NCI-H82 treated with DMSO at 0.1 percent for 48 hours (cell line): Measurements from ENCODE around the gene PCDHA11.
"Not testable (repeated sequence)": the region's sequence is repeated elsewhere in the genome, so short reads cannot be mapped to it uniquely, and the experiment has no call there.

ENCODE experiments used
- DNase-seq: peaks from one replicate; lab custom pipeline; 2025; ENCODE audit not compliant: unreplicated experiment; lab: John Stamatoyannopoulos, UW

PCDHA11 gene

GRCh38 chr5:140848139-140849102, 20.3 kb upstream of the PCDHA11 start, which contains the start of gene PCDHA9:
TSS of gene PCDHA9 (plus strand) at chr5:140848382. CDS start at chr5:140848496, 114 bp downstream.
- not testable (repeated sequence) for DNase-seq

- DNase-seq, result not testable (repeated sequence)
Observed at GRCh38 chr5:140849831-140850634, 18.7 kb upstream of the PCDHA11 start.

GRCh38 chr5:140855772-140856674, 12.7 kb upstream of the PCDHA11 start, which contains the start of gene PCDHA10:
TSS of gene PCDHA10 (plus strand) at chr5:140855897. CDS start at chr5:140856049, 152 bp downstream.
- DNase-seq, result no peak

GRCh38 chr5:140857177-140857986, 11.4 kb upstream of the PCDHA11 start:
- no peak for DNase-seq

- DNase-seq, result no peak
Observed at GRCh38 chr5:140857987-140858240, 10.8 kb upstream of the PCDHA11 start.

- no peak for DNase-seq
Observed at GRCh38 chr5:140862441-140863295, 6.1 kb upstream of the PCDHA11 start.

- no peak for DNase-seq
Observed at GRCh38 chr5:140869555-140869886, 764 bp downstream of the PCDHA11 start.

DNA sequence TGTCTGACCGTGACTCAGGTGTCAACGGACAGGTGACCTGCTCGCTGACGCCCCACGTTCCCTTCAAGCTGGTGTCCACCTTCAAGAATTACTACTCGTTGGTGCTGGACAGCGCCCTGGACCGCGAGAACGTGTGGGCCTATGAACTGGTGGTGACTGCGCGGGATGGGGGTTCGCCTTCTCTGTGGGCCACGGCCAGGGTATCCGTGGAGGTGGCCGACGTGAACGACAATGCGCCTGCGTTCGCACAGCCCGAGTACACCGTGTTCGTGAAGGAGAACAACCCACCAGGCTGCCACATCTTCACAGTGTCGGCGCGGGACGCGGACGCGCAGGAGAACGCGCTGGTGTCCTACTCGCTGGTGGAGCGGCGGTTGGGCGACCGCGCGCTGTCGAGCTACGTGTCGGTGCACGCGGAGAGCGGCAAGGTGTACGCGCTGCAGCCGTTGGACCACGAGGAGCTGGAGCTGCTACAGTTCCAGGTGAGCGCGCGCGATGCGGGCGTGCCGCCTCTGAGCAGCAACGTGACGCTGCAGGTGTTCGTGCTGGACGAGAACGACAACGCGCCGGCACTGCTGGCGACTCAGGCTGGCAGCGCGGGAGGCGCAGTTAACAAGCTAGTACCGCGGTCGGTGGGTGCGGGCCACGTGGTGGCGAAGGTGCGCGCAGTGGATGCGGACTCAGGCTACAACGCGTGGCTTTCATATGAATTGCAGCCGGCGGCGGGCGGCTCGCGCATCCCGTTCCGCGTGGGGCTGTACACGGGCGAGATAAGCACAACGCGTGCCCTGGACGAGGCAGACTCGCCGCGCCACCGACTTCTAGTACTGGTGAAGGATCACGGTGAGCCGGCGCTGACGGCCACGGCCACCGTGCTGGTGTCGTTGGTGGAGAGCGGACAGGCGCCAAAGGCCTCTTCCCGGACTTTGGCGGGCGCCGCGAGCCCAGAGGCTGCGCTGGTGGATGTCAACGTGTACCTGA, 1.8 kb downstream of the PCDHA11 start:
- no peak for DNase-seq

DNA sequence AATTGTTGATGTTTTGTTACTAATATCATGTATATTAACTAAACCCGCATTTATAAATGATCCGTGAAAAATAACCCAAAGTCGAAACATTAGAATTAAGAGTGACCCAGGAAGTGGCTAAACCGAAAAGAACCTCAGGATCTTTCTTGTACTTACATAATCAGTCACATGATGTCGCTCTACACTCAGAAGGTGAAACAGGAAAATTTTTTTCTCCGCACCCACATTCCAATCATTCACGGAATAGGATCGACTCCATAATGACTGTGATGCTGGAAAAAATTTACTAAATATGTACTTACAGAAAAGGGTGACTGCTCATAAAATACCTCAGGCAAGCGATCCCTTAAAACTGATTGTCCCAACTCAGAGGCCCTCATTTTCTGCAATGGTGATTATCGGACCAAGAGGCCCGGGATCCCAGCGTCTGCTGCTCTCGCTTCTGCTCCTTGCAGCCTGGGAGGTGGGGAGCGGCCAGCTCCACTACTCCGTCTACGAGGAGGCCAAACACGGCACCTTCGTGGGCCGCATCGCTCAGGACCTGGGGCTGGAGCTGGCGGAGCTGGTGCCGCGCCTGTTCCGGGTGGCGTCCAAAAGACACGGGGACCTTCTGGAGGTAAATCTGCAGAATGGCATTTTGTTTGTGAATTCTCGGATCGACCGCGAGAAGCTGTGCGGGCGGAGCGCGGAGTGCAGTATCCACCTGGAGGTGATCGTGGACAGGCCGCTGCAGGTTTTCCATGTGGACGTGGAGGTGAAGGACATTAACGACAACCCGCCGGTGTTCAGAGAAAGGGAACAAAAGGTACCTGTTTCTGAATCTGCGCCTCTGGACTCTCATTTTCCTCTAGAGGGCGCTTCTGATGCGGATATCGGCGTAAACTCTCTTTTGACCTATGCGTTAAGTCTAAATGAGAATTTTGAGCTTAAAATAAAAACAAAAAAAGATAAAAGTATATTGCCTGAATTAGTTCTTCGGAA, 6.6 kb downstream of the PCDHA11 start, which contains the start of gene PCDHA12:
TSS of gene PCDHA12 (plus strand) at position 224 of the 981 bp plus-strand sequence. CDS start at position 389, 165 bp downstream.
- DNase-seq, result no peak

DNA sequence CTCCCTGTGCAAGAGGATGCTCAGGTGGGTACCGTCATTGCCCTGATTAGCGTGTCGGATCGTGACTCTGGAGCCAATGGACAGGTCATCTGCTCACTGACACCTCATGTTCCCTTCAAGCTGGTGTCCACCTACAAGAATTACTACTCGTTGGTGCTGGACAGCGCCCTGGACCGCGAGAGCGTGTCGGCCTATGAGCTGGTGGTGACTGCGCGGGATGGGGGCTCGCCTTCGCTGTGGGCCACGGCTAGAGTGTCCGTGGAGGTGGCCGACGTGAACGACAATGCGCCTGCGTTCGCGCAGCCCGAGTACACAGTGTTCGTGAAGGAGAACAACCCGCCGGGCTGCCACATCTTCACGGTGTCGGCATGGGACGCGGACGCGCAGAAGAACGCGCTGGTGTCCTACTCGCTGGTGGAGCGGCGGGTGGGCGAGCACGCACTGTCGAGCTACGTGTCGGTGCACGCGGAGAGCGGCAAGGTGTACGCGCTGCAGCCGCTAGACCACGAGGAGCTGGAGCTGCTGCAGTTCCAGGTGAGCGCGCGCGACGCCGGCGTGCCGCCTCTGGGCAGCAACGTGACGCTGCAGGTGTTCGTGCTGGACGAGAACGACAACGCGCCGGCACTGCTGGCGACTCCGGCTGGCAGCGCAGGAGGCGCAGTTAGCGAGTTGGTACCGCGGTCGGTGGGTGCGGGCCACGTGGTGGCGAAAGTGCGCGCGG, 7.9 kb downstream of the PCDHA11 start:
- DNase-seq, result not testable (repeated sequence)

DNA sequence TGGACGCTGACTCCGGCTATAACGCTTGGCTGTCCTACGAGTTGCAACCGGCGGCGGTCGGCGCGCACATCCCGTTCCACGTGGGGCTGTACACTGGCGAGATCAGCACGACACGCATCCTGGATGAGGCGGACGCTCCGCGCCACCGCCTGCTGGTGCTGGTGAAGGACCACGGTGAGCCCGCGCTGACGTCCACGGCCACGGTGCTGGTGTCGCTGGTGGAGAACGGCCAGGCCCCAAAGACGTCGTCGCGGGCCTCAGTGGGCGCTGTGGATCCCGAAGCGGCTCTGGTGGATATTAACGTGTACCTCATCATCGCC, 8.5 kb downstream of the PCDHA11 start:
- no peak for DNase-seq

DNA sequence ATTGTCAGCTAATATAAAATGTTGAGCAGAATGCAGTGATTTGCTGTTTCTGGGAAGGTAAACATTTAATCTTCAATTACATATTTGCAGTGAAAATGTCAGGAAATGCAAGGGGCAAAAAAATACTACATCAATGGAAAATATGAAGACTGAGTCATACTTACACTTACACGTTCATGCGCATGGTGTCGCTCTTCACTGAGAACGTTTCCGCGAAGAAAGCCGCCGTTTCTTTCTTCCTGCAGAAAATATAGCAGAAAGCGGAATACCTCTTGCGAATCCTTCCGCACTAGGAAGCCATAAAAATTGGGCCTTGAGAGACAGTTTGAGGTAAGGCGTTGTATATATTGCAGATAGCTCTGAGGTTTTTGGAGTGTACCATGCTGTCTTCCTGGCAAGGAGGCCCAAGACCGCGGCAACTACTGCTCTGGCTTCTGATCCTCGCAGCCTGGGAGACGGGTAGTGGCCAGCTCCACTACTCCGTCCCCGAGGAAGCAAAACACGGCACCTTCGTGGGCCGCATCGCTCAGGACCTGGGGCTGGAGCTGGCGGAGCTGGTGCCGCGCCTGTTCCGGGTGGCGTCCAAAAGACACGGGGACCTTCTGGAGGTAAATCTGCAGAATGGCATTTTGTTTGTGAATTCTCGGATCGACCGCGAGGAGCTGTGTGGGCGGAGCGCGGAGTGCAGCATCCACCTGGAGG, 13.3 kb downstream of the PCDHA11 start, which contains the start of gene PCDHA13:
TSS of gene PCDHA13 (plus strand) at position 236 of the 702 bp plus-strand sequence. CDS start at position 381, 145 bp downstream.
- DNase-seq, result no peak

DNA sequence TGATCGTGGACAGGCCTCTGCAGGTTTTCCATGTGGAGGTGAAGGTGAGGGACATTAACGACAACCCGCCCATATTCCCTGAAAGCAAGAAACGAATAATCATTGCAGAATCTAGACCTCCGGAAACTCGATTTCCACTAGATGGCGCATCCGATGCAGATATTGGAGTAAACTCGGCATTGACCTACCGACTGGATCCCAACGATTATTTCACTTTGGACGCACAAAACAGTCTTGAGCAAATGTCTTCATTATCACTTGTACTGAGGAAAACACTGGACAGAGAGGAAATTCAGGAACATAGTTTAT, 13.8 kb downstream of the PCDHA11 start:
- no peak for DNase-seq

- no peak for DNase-seq
Observed at GRCh38 chr5:140883373-140883772, 14.6 kb downstream of the PCDHA11 start.

GRCh38 chr5:140883927-140884697, 15.4 kb downstream of the PCDHA11 start:
- DNase-seq, result no peak
